Activated CD8-positive, alpha-beta memory T cell treated with anti-CD3 and anti-CD28 coated beads, Interleukin-2, amount 10 ng/mL, durations not matched to agents 7 days and 5 days (primary cell): Measurements from ENCODE around the gene PEX10. TPM values are rescaled to one million over a fixed set of nuclear protein-coding genes. Genes with fewer than 3 reads are reported as not detected.

Experiments
- ATAC-seq: fragments of 150-1000 bp; cut with Tn5 transposase; one replicate; pipeline ENCODE4 v1.10.0; 2021; ENCODE audit warnings: moderate library complexity
- CTCF ChIA-PET: fragments of 350-600 bp; sonication (Branson Sonifier 250); formaldehyde crosslinking; loops from one replicate; lab custom pipeline; 2021; ENCODE audit warnings: antibody characterized with exemption; lab: Charles Lee
- DNase-seq: peaks from one replicate; pipeline ENCODE4 v3.0.0-alpha.2; 2020
- H3K27ac Mint-ChIP-seq: one replicate; pipeline ENCODE4 v1.8.0; 2021; ENCODE audit warnings: mild to moderate bottlenecking, mixed read lengths
- H3K27me3 Mint-ChIP-seq: one replicate; pipeline ENCODE4 v1.8.0; 2021; ENCODE audit warnings: mixed read lengths
- H3K36me3 Mint-ChIP-seq: one replicate; pipeline ENCODE4 v1.8.0; 2021; ENCODE audit warnings: mild to moderate bottlenecking, mixed read lengths
- H3K4me1 Mint-ChIP-seq: one replicate; pipeline ENCODE4 v1.8.0; 2021; ENCODE audit warnings: mixed read lengths
- H3K4me3 Mint-ChIP-seq: one replicate; pipeline ENCODE4 v1.8.0; 2021; ENCODE audit warnings: mild to moderate bottlenecking, moderate library complexity, mixed read lengths
- H3K9me3 Mint-ChIP-seq: one replicate; pipeline ENCODE4 v1.8.0; 2022; ENCODE audit warnings: low read depth, mixed read lengths
- total RNA-seq, 2 experiments: library from RNA; stranded (reverse); gene quantifications; one replicate each; pipeline ENCODE4 v1.2.3, GENCODE V29; 2021

PEX10 gene
- total RNA-seq, 2 experiments from 2014 or later: 8.7 to 12.3 TPM

- H3K27ac Mint-ChIP-seq: no peak overlapping the region
- CTCF ChIA-PET: no interaction called here
- H3K4me3 Mint-ChIP-seq: no peak overlapping the region
- no peaks in the 10 kb centered on the region for H3K36me3 Mint-ChIP-seq
- DNase-seq (no peak), ATAC-seq (no peak)
- no peaks in the 10 kb centered on the region for H3K27me3 Mint-ChIP-seq
- H3K4me1 Mint-ChIP-seq: no peaks in the 10 kb centered on the region
- H3K9me3 Mint-ChIP-seq: peaks cover under 1% of the 10 kb centered on the region
Observed at GRCh38 chr1:2427976-2428375, 15.6 kb upstream of the PEX10 start.

GRCh38 chr1:2427051-2427450, 14.7 kb upstream of the PEX10 start:
- Mint-ChIP-seq H3K4me1 (no peaks in the 10 kb centered on the region), H3K27me3 (no peaks in the 10 kb centered on the region), H3K4me3 (no peak overlapping the region), H3K27ac (no peak overlapping the region), H3K9me3 (peaks cover 3% of the 10 kb centered on the region), H3K36me3 (no peaks in the 10 kb centered on the region)
- CTCF ChIA-PET: no interaction called here
- ATAC-seq (no peak), DNase-seq (no peak)

GRCh38 chr1:2426540-2426939, 14.2 kb upstream of the PEX10 start:
- CTCF ChIA-PET: interaction anchor here (1.2 kb wide), 1 partner anchor 10 kb away, joined by 4 read pairs; no protein-coding TSS in a partner anchor
- Mint-ChIP-seq H3K9me3 (peaks cover 3% of the 10 kb centered on the region), H3K27ac (no peak overlapping the region), H3K36me3 (no peaks in the 10 kb centered on the region), H3K4me1 (no peaks in the 10 kb centered on the region), H3K4me3 (no peak overlapping the region), H3K27me3 (no peaks in the 10 kb centered on the region)
- DNase-seq: no peak
- no peak for ATAC-seq

GRCh38 chr1:2425892-2426291, 13.5 kb upstream of the PEX10 start:
- H3K9me3 Mint-ChIP-seq: peaks cover 3% of the 10 kb centered on the region
- ATAC-seq (no peak), DNase-seq (no peak)
- H3K36me3 Mint-ChIP-seq: no peaks in the 10 kb centered on the region
- CTCF ChIA-PET: interaction anchor here (1.2 kb wide), 1 partner anchor 10 kb away, joined by 4 read pairs; no protein-coding TSS in a partner anchor
- H3K27me3 Mint-ChIP-seq: no peaks in the 10 kb centered on the region
- no peak overlapping the region for H3K27ac Mint-ChIP-seq
- no peaks in the 10 kb centered on the region for H3K4me1 Mint-ChIP-seq
- no peak overlapping the region for H3K4me3 Mint-ChIP-seq

GRCh38 chr1:2422523-2422922, 10.2 kb upstream of the PEX10 start:
- no peaks in the 10 kb centered on the region for H3K27me3 Mint-ChIP-seq
- H3K4me1 Mint-ChIP-seq: no peaks in the 10 kb centered on the region
- no peak overlapping the region for H3K27ac Mint-ChIP-seq
- DNase-seq (no peak), ATAC-seq (no peak)
- H3K9me3 Mint-ChIP-seq: peaks cover 3% of the 10 kb centered on the region
- CTCF ChIA-PET: interaction anchor here (2.3 kb wide), 1 partner anchor 8 kb away, joined by 7 read pairs; no protein-coding TSS in a partner anchor
- no peak overlapping the region for H3K4me3 Mint-ChIP-seq
- no peaks in the 10 kb centered on the region for H3K36me3 Mint-ChIP-seq

GRCh38 chr1:2419416-2419815, 7.1 kb upstream of the PEX10 start:
- peaks cover 3% of the 10 kb centered on the region for H3K9me3 Mint-ChIP-seq
- peaks cover 25% of the 10 kb centered on the region for H3K4me1 Mint-ChIP-seq
- H3K4me3 Mint-ChIP-seq: no peak overlapping the region
- CTCF ChIA-PET: interaction anchor here (0.9 to 2.7 kb wide), 3 partner anchors 10 to 368 kb away, joined by 3 to 6 read pairs (median 5); no protein-coding TSS in a partner anchor
- no peak for ATAC-seq
- no peak for DNase-seq
- no peaks in the 10 kb centered on the region for H3K36me3 Mint-ChIP-seq
- no peak overlapping the region for H3K27ac Mint-ChIP-seq
- no peaks in the 10 kb centered on the region for H3K27me3 Mint-ChIP-seq

- Mint-ChIP-seq H3K36me3 (no peaks in the 10 kb centered on the region), H3K9me3 (peaks cover 3% of the 10 kb centered on the region), H3K4me1 (peaks cover 31% of the 10 kb centered on the region), H3K4me3 (no peak overlapping the region), H3K27ac (no peak overlapping the region), H3K27me3 (no peaks in the 10 kb centered on the region)
- CTCF ChIA-PET: interaction anchor here (1.1 to 1.8 kb wide), 2 partner anchors 224 to 368 kb away, joined by 3 to 5 read pairs; partner anchors contain the start of gene FAAP20
- DNase-seq (no peak), ATAC-seq (no peak)
Observed at GRCh38 chr1:2418791-2419320, 6.5 kb upstream of the PEX10 start.

GRCh38 chr1:2417833-2418225, 5.5 kb upstream of the PEX10 start:
- H3K36me3 Mint-ChIP-seq: no peaks in the 10 kb centered on the region
- H3K9me3 Mint-ChIP-seq: peaks cover under 1% of the 10 kb centered on the region
- H3K27me3 Mint-ChIP-seq: no peaks in the 10 kb centered on the region
- CTCF ChIA-PET: interaction anchor here (1.8 to 4.0 kb wide), 2 partner anchors 108 to 223 kb away, joined by 5 to 58 read pairs; partner anchors contain the start of genes FAAP20 and PANK4
- H3K4me1 Mint-ChIP-seq: peaks cover 34% of the 10 kb centered on the region
- ATAC-seq (no peak), DNase-seq (no peak)
- no peak overlapping the region for H3K4me3 Mint-ChIP-seq
- H3K27ac Mint-ChIP-seq: no peak overlapping the region

- peaks cover 34% of the 10 kb centered on the region for H3K4me1 Mint-ChIP-seq
- H3K4me3 Mint-ChIP-seq: peak overlapping the region; percentile 75
- CTCF ChIA-PET: interaction anchor here (1.5 to 4.0 kb wide), 6 partner anchors 26 to 373 kb away, joined by 3 to 69 read pairs (median 6); partner anchors contain the start of genes FAAP20, MORN1, PANK4 and RER1
- no peak for ATAC-seq
- H3K27me3 Mint-ChIP-seq: no peaks in the 10 kb centered on the region
- peak overlapping the region; percentile 95 for H3K27ac Mint-ChIP-seq
- DNase-seq: no peak
- no peaks in the 10 kb centered on the region for H3K9me3 Mint-ChIP-seq
- no peaks in the 10 kb centered on the region for H3K36me3 Mint-ChIP-seq
Observed at GRCh38 chr1:2417083-2417832, 4.9 kb upstream of the PEX10 start.

- peak overlapping the region; percentile 95 for H3K27ac Mint-ChIP-seq
Observed at GRCh38 chr1:2416403-2416802, 4.0 kb upstream of the PEX10 start.

GRCh38 chr1:2415801-2416208, 3.4 kb upstream of the PEX10 start:
- H3K4me3 Mint-ChIP-seq: peak overlapping the region; percentile 75
- H3K27ac Mint-ChIP-seq: peak overlapping the region; percentile 95
- H3K9me3 Mint-ChIP-seq: no peaks in the 10 kb centered on the region
- CTCF ChIA-PET: interaction anchor here (0.8 to 4.0 kb wide), 21 partner anchors 9 to 389 kb away, joined by 3 to 69 read pairs (median 5); partner anchors contain the start of genes FAAP20, MORN1, PANK4 and PRXL2B
- DNase-seq: peak; percentile 85
- ATAC-seq: peak; percentile 13
- H3K27me3 Mint-ChIP-seq: no peaks in the 10 kb centered on the region
- no peaks in the 10 kb centered on the region for H3K36me3 Mint-ChIP-seq
- peaks cover 41% of the 10 kb centered on the region for H3K4me1 Mint-ChIP-seq

More at GRCh38 chr1:2416403-2416802, 4.0 kb upstream of the PEX10 start:
- Mint-ChIP-seq H3K36me3 (no peaks in the 10 kb centered on the region), H3K9me3 (no peaks in the 10 kb centered on the region), H3K27me3 (no peaks in the 10 kb centered on the region), H3K4me1 (peaks cover 36% of the 10 kb centered on the region), H3K4me3 (peak overlapping the region; percentile 75)
- DNase-seq (peak; percentile 72), ATAC-seq (no peak)
- CTCF ChIA-PET: interaction anchor here (0.8 to 4.0 kb wide), 18 partner anchors 9 to 388 kb away, joined by 3 to 69 read pairs (median 5); partner anchors contain the start of genes FAAP20, MORN1, PANK4 and PRXL2B

GRCh38 chr1:2415337-2415736, 3.0 kb upstream of the PEX10 start:
- H3K4me1 Mint-ChIP-seq: peaks cover 43% of the 10 kb centered on the region
- peak overlapping the region; percentile 95 for H3K27ac Mint-ChIP-seq
- H3K4me3 Mint-ChIP-seq: peak overlapping the region; percentile 75
- ATAC-seq (no peak), DNase-seq (peak; percentile 55)
- H3K36me3 Mint-ChIP-seq: no peaks in the 10 kb centered on the region
- CTCF ChIA-PET: interaction anchor here (0.8 to 4.0 kb wide), 21 partner anchors 8 to 386 kb away, joined by 3 to 69 read pairs (median 5); partner anchors contain the start of genes MORN1, PANK4, PRXL2B and RER1
- no peaks in the 10 kb centered on the region for H3K27me3 Mint-ChIP-seq
- no peaks in the 10 kb centered on the region for H3K9me3 Mint-ChIP-seq

- ATAC-seq: peak; percentile 40
- Mint-ChIP-seq H3K9me3 (no peaks in the 10 kb centered on the region), H3K4me3 (peak overlapping the region; percentile 75), H3K27me3 (no peaks in the 10 kb centered on the region), H3K36me3 (no peaks in the 10 kb centered on the region), H3K27ac (peak overlapping the region; percentile 95), H3K4me1 (peaks cover 43% of the 10 kb centered on the region)
- CTCF ChIA-PET: interaction anchor here (0.7 to 4.0 kb wide), 17 partner anchors 9 to 376 kb away, joined by 3 to 69 read pairs (median 3); partner anchors contain the start of genes FAAP20, PANK4, PRXL2B and TNFRSF14
- DNase-seq: peak; percentile 91
Observed at GRCh38 chr1:2414297-2414958, 2.1 kb upstream of the PEX10 start.
